ENCODE results near the gene NAA10.

Gene NAA10

DNA sequence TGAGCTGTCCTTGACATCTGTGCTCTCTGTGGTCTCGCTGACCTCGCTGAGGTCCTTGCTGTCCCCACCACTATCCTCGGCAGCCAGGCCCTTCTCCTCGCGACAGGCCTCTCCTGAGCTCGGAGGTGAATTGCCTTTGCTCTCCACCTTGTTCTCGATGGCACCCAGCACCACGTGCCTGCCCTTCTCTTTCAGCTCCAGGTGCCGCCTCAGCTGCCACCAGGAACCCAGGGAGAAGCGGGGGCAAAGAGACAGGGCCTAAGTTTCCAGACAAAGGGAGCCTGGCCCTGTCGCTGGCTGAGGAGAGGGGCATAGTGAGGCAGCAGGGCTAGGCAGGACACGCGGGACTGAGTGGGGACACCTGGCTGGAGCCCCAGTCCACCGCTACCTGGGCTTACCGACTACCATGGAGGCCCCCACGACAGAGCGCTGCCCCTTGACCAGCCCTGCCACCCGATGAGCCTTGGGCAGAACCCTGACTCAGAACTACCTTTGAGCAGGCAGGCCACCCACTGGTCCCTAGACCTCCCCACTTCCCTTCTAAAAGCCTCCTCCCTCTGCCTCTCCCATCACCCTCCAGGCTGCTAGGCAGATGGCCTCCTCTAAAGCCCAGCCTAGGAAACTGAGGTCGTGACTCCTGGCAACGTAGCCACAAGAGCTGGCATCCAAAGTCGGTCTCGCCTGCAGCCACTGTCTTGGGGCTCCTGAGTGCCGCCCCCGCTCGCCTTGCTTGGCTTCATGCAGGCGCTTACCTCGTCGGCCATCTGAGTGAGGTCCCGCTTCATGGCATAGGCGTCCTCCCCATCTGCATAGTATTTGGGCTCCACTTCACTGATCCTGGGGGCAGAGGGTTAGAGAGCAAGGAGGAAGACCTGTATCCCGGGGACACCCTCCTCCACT, 4.6 kb downstream of the NAA10 start:
- TF ChIP-seq, protein P1, sequence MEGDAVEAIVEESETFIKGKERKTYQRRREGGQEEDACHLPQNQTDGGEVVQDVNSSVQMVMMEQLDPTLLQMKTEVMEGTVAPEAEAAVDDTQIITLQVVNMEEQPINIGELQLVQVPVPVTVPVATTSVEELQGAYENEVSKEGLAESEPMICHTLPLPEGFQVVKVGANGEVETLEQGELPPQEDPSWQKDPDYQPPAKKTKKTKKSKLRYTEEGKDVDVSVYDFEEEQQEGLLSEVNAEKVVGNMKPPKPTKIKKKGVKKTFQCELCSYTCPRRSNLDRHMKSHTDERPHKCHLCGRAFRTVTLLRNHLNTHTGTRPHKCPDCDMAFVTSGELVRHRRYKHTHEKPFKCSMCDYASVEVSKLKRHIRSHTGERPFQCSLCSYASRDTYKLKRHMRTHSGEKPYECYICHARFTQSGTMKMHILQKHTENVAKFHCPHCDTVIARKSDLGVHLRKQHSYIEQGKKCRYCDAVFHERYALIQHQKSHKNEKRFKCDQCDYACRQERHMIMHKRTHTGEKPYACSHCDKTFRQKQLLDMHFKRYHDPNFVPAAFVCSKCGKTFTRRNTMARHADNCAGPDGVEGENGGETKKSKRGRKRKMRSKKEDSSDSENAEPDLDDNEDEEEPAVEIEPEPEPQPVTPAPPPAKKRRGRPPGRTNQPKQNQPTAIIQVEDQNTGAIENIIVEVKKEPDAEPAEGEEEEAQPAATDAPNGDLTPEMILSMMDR (conservative IDR thresholded peaks at IDR 0.05): no peak
- TF ChIP-seq ZFX (IDR thresholded peaks at IDR 0.05): no peak
- peak overlapping the region; percentile 92 for H3K27ac ChIP-seq

DNA sequence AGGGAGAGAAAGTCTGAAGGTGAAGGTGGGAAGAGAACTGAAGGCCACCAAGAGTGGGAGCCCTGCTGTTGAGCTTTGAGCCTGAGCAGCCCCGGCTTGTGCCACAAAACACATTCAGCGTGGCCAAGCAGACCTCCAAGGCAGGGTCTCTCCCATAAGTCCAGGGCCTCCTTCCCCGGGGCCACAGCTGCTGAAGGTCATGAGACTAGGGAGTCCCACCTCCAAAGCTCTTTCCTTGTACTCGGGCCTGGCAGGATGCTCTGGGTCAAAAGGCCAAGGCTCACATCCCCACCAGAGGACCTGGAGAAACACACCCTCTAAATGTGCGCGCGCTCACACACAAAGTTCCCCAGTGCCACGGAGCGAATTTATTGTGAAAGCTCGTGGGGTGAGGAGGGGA, 5.3 kb downstream of the NAA10 start:
- TF ChIP-seq ZFX (IDR thresholded peaks at IDR 0.05): no peak
- TF ChIP-seq, protein P1 (conservative IDR thresholded peaks at IDR 0.05): no peak
- H3K27ac ChIP-seq: peak overlapping the region; percentile 92

DNA sequence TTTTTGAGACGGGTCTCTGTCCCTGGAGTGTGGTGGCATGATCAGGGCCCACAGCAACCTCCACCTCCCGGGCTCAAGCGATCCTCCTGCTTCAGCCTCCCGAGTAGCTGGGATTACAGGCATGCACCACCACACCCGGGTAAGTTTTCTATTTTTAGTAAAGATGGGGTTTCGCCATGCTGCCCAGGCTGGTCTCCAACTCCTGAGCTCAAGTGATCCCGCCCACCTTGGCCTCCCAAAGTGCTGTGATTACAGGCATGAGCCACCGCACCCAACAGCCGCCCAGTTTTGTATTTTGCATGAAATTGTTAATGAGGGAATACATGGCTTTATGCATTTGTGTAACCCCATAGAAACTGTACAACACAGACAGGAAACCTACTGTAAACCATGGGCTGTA, 6.0 kb downstream of the NAA10 start:
- H3K27ac ChIP-seq: peak overlapping the region; percentile 92
- no peak for TF ChIP-seq ZFX (IDR thresholded peaks at IDR 0.05)
- TF ChIP-seq, protein P1 (conservative IDR thresholded peaks at IDR 0.05): no peak

DNA sequence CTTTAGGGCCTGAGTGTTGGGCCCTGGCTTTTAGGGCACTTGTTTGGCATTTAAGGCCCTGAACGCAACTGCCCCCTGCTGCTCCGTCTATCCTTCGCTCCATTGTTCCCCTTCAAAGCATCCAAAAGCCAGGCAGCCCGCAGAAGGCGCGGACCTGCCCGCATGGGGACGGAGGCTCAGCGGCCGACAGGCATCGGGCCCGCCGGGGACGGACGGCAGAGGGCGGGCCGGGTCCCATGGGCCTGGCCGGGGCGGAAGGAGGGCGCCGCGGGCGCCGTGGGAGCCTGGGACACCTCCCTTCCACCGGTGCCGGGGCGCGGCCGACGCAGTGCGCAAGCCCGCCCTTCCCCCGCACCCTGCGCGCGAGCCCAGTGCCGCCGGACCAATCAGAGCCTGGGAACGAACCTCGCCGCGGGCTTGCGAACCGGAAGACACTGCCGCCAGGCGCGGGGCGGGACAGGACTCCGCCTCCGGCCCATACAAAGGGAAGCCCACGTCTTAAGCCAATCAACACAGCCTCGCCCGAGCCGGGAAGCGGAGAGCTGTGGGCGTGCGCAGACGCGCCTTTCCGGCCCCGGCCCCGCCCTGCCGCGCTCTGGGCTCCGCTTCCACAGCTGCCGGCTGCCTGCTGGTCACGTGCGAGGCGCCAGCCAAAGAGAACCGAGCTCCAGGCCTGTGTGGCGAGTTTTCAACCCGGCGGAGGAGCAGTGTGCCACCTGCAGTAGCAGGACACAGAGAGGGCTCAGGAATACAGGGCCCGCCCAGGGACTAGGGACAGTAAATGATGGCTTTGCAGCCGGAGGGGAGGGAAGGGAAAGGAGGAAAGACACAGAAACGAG, 6.7 kb downstream of the NAA10 start:
- TF ChIP-seq, protein P1 (conservative IDR thresholded peaks at IDR 0.05): peak; percentile 29
- peak; percentile 50 for TF ChIP-seq ZFX (IDR thresholded peaks at IDR 0.05)

DNA sequence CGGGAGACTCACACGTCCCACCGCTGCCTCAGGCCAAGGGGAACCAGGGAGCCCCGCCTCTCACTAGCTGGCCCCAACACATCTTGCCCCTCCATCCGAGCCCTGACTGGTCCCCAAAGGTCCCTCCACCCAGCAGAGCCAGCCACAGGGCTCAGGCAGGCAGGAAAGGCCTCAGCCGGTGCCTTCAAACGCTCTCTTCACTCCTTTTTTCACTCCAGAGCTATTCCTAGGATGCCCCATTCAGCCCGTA, 7.2 kb downstream of the NAA10 start:
- TF ChIP-seq ZFX (IDR thresholded peaks at IDR 0.05): no peak
- TF ChIP-seq, protein P1 (conservative IDR thresholded peaks at IDR 0.05): no peak

More for the DNA sequence above, 6.7 kb downstream of the NAA10 start:
- peak overlapping the region; percentile 92 for H3K27ac ChIP-seq

DNA sequence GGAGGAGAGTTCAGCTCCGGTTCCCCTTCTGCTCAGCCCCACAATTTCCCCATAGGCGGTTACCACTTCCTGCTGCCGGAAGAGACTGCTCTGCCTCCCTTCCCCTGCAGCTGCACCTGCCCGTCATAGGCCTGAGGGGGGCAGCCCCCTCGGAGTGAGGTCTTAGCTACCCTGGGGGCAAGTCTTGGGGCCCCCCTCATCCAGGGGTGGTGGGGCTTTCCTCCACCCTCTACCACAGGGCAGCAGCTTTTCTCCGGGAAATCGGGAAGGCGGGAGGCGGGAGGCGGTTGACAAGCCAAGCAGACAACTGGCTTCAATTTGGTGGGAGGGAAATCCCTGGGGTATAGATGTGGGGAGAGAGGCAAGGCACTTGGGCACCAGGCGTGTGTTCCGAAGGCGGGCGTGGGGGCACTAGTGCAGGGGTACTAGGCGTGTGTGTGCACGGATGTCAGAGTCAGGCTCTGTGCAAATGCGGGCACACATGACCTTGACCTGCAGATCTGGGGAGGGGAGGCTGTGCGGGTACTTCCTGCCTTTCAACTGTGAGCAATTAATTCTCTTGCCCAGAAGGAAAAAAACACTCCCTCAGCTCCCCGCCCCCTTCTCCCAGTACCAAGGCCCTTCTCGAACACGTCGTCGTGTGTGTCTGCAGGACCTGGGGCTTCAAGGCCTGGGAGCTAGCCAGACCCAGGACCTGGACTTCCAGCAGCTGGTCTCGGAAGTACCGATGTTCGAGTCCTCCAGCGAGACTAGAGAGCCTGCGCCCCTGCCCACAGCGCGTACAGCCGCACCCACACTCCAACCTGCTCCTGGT, 7.8 kb downstream of the NAA10 start:
- peak overlapping the region; percentile 92 for H3K27ac ChIP-seq
- TF ChIP-seq, protein P1 (conservative IDR thresholded peaks at IDR 0.05): no peak
- no peak for TF ChIP-seq ZFX (IDR thresholded peaks at IDR 0.05)

More for the DNA sequence above, 7.2 kb downstream of the NAA10 start:
- peak overlapping the region; percentile 92 for H3K27ac ChIP-seq

Data from C4-2B (cell line).